ENCODE measurements around the gene LAMC1.

The LAMC1 gene

GRCh38 chr1:183023146-183023600 lies at the start of gene LAMC1:
Gene LAMC1, plus strand, starts transcription at chr1:183023420. Its CDS starts 297 bp downstream, at chr1:183023717.
- peak; percentile 89 for DNase-seq (ENCODE audit: low spot score)

- peak; percentile 20 for DNase-seq (ENCODE audit: low spot score)
Observed at GRCh38 chr1:182974506-182975191, 48.6 kb upstream of the LAMC1 start.

- no peak for DNase-seq (ENCODE audit: low spot score)
Observed at GRCh38 chr1:182977480-182977879, 45.7 kb upstream of the LAMC1 start.

GRCh38 chr1:182978151-182978853 lies 44.9 kb upstream of the LAMC1 start:
- DNase-seq (ENCODE audit: low spot score): no peak

GRCh38 chr1:182984138-182984537 lies 39.1 kb upstream of the LAMC1 start:
- no peak for DNase-seq (ENCODE audit: low spot score)

GRCh38 chr1:182984621-182985020 lies 38.6 kb upstream of the LAMC1 start:
- no peak for DNase-seq (ENCODE audit: low spot score)

GRCh38 chr1:182985876-182986275 lies 37.3 kb upstream of the LAMC1 start:
- DNase-seq (ENCODE audit: low spot score): no peak

- DNase-seq (ENCODE audit: low spot score): no peak
Observed at GRCh38 chr1:182990413-182991144, 32.6 kb upstream of the LAMC1 start.

- DNase-seq (ENCODE audit: low spot score): no peak
Observed at GRCh38 chr1:182993746-182994145, 29.5 kb upstream of the LAMC1 start.

- DNase-seq (ENCODE audit: low spot score): no peak
Observed at GRCh38 chr1:182995894-182996293, 27.3 kb upstream of the LAMC1 start.

GRCh38 chr1:182996816-182997215 lies 26.4 kb upstream of the LAMC1 start:
- DNase-seq (ENCODE audit: low spot score): no peak

GRCh38 chr1:182998482-182998881 lies 24.7 kb upstream of the LAMC1 start:
- DNase-seq (ENCODE audit: low spot score): no peak

- DNase-seq (ENCODE audit: low spot score): no peak
Observed at GRCh38 chr1:183000167-183000962, 22.9 kb upstream of the LAMC1 start.

- DNase-seq (ENCODE audit: low spot score): no peak
Observed at GRCh38 chr1:183002267-183002666, 21.0 kb upstream of the LAMC1 start.

GRCh38 chr1:183002797-183003196 lies 20.4 kb upstream of the LAMC1 start:
- DNase-seq (ENCODE audit: low spot score): no peak

- no peak for DNase-seq (ENCODE audit: low spot score)
Observed at GRCh38 chr1:183003203-183003602, 20.0 kb upstream of the LAMC1 start.

- no peak for DNase-seq (ENCODE audit: low spot score)
Observed at GRCh38 chr1:183004141-183004540, 19.1 kb upstream of the LAMC1 start.

- DNase-seq (ENCODE audit: low spot score): no peak
Observed at GRCh38 chr1:183011859-183012258, 11.4 kb upstream of the LAMC1 start.

- DNase-seq (ENCODE audit: low spot score): no peak
Observed at GRCh38 chr1:183012301-183012994, 10.8 kb upstream of the LAMC1 start.

- no peak for DNase-seq (ENCODE audit: low spot score)
Observed at GRCh38 chr1:183019139-183019740, 4.0 kb upstream of the LAMC1 start.

GRCh38 chr1:183019860-183020259 lies 3.4 kb upstream of the LAMC1 start:
- DNase-seq (ENCODE audit: low spot score): peak; percentile 21

All from iPS-NIHi11 (cell line).